Fibroblast of pulmonary artery (primary cell): Measurements from ENCODE around the gene RAP1GAP2.
"Not testable (repeated sequence)": the region's sequence is repeated elsewhere in the genome, so short reads cannot be mapped to it uniquely, and the experiment has no call there.

Experiments used
- DNase-seq: peaks from one replicate; pipeline ENCODE4 v3.0.0-alpha.2; 2010; ENCODE audit warnings: low read depth
- H3K4me3 ChIP-seq: replicated peaks from 2 replicates; pipeline ENCODE4 v1.5.1; 2011; ENCODE audit warnings: low read depth, mild to moderate bottlenecking, control low read depth, low read length, moderate library complexity
- TF ChIP-seq, protein P1 (sequence below): IDR thresholded peaks from 2 replicates; pipeline ENCODE4 v1.5.1; 2011; ENCODE audit warnings: mild to moderate bottlenecking, control low read depth, low read length, inconsistent platforms; ENCODE audit errors: missing control alignments

Gene RAP1GAP2

DNA sequence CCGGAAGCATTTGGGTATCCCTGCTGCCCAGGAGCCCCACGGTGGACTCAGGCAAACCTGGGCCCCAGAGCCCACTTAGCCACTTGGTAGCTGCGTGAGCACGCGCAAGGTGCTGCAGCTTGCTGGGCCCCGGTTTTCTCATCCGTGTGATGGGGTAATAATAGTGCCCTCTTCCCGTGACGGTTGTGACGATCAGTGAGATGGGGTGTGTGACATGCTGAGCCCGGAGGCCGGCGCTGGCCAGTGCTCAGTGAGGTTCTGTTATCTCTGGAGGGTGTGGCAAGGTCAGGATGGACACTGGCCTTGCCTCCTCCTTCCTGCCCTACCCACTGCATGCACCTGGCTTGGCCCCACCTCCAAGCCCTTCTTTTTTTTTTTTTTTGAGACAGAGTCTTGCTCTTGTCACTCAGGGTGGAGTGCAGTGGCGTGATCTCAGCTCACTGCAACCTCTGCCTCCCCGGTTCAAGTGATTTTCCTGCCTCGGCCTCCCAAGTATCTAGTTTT, 82.6 kb downstream of the RAP1GAP2 start:
- H3K4me3 ChIP-seq: no peak overlapping the region
- DNase-seq: no peak
- TF ChIP-seq, protein P1, sequence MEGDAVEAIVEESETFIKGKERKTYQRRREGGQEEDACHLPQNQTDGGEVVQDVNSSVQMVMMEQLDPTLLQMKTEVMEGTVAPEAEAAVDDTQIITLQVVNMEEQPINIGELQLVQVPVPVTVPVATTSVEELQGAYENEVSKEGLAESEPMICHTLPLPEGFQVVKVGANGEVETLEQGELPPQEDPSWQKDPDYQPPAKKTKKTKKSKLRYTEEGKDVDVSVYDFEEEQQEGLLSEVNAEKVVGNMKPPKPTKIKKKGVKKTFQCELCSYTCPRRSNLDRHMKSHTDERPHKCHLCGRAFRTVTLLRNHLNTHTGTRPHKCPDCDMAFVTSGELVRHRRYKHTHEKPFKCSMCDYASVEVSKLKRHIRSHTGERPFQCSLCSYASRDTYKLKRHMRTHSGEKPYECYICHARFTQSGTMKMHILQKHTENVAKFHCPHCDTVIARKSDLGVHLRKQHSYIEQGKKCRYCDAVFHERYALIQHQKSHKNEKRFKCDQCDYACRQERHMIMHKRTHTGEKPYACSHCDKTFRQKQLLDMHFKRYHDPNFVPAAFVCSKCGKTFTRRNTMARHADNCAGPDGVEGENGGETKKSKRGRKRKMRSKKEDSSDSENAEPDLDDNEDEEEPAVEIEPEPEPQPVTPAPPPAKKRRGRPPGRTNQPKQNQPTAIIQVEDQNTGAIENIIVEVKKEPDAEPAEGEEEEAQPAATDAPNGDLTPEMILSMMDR: no peak

DNA sequence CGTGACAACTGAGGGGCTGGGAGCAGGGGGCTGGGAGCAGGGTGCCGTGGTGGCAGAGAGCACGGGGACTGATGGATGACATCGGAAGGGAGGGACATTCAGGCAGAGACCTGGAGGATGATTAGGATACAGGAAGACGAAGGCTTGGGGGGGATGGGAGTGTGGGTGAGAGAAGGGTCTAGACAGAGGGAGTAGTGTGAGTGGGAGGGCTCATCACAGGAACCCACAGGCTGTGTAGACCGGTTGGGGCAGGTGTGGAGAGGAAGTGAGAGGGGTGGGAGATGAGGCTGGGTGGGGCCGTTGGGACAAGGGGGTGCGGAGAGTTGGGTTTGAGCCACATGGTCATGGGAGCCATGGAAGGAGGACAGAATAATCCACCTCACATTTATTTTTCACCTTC, 83.8 kb downstream of the RAP1GAP2 start:
- no peak overlapping the region for H3K4me3 ChIP-seq
- TF ChIP-seq, protein P1: no peak
- no peak for DNase-seq

DNA sequence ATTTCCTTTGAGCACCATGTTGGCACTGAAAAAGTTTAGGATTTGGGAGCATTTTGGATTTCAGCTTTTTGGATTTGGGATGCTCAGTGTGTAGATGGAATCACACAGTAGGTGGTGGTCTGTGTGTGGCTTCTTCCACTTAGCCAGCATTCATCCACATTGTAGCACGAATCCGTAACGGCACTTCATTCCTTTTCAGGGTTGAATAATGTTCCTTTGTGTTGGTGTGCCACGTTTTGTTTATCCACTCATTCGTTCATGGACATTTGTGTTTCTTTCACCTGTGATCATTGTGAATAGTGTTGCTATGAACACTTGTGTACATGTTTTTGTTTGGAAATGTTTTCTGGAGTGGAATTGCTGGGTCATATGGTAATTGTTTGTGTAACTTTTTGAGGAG, 85.1 kb downstream of the RAP1GAP2 start:
- DNase-seq: no peak
- H3K4me3 ChIP-seq: no peak overlapping the region
- TF ChIP-seq, protein P1: no peak

DNA sequence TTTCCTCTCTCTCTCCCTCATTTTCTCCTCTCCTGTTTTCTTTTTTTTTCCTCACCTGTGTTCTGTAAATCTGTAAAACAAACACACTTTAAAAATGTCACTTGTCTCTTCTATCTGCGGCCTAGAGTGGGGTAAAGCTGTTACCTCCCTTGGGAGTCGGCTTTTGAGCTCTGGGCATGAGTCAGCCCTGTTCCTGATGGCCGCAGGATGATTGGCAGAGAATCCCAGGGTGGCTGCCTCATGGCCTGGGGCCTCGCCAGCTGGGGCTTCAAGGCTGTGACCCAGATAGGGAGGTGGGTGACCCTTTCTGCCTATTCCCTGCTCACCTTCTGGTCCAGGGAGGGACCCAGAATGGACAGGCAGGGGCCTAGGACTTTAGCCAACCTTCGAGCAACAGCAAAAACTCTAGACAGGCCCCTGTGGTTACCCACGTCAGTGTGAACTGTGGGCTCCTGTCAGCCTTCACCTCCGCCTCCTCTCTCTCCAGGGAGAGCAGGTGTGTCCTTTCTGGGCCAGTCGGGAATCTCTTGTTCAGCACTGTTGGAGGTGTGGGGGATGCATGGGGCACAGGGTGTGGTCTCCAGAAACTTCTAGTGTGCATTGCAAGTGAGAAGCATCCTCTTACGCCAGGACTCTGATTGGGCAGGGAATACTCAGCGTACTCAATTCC, 87.4 kb downstream of the RAP1GAP2 start:
- TF ChIP-seq, protein P1: no peak
- peak; percentile 50 for DNase-seq
- no peak overlapping the region for H3K4me3 ChIP-seq

DNA sequence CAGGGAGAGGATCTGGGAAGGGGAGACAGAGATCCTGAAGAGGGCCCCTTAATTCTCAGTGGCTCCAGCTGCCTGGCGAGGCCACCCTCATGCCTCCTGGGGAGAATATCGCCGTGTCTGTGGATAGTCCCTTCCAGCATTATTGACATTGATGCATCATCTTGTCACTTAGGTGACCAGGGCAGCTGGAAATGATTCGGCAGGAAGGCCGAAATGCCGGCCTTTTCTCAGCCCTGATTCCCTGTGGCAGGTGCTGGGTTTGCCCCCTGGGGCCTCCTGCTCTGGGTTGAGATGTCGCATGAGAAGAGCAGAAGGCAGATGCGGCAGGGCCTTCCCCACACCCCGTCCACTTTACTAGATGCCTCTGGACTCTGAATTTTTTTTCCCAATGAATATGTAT, 89.5 kb downstream of the RAP1GAP2 start:
- H3K4me3 ChIP-seq: no peak overlapping the region
- TF ChIP-seq, protein P1: no peak
- DNase-seq: no peak

DNA sequence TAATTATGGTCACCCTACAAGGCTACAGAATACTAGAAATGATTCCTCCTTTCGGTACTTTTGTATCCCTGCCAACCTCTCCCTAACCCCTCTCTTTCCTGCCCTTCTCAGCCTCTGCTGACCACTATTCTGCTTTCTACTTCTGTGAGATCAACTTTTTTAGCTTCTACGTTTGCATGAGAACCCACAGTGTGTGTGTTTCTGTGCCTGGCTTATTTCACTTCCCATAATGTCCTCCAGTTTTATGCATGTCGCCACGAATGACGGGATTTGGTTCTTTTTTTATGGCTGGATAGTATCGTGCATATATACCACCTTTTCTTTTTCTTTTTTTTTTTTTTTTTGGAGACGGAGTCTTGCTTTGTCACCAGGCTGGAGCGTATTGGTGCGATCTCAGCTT, 92.1 kb downstream of the RAP1GAP2 start:
- no peak for DNase-seq
- TF ChIP-seq, protein P1: no peak
- H3K4me3 ChIP-seq: no peak overlapping the region

DNA sequence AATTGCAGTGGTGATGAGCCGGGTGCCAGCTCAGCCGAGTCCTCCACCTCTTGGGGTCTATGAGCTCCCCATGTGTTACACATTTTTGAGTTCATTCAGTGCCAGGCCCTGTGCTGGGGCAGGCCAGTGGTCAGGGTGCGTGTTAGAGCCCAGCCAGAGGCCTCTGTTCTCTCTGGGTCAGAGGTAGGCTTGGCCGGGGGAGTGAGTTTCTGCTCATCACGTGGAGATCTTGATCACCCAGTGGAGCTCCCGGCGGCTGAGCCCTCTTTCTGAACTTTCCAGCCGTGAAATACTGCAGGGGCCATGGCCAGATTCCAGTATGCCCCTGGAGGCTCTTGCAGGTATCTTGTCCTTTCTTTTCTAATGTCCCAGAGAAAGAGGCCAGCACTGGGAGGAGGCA, 93.0 kb downstream of the RAP1GAP2 start:
- no peak overlapping the region for H3K4me3 ChIP-seq
- TF ChIP-seq, protein P1: no peak
- DNase-seq: no peak

DNA sequence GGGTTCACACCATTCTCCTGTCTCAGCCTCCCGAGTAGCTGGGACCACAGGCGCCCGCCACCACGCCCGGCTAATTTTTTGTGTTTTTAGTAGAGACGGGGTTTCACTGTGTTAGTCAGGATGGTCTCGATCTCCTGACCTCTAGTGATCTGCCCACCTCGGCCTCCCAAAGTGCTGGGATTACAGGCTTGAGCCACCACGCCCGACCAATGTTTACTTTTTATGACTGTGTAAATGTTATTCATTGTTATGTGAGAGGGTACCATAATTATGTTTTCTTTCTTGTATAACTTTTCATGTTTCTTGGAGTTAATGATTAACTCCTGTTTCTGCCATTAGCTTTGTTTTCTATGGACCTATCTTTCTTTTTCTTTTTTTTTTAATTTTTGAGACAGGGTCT, 94.5 kb downstream of the RAP1GAP2 start:
- H3K4me3 ChIP-seq, DNase-seq: not testable (repeated sequence)
